Hepatocyte (in vitro differentiated cells): ENCODE data around the gene SATB1. TPM values are rescaled to one million over a fixed set of nuclear protein-coding genes. Genes with fewer than 3 reads are reported as not detected.

Experiments
- DNase-seq: peaks from one replicate; pipeline ENCODE4 v3.0.0-alpha.2; 2016; ENCODE audit warnings: low spot score
- H2AFZ ChIP-seq: fragments of 200-600 bp; sonication (generic); 2 replicates; pipeline ENCODE4 v1.6.0; 2016; ENCODE audit warnings: antibody characterized with exemption, mild to moderate bottlenecking
- H3K27ac ChIP-seq: fragments of 200-600 bp; sonication (generic); 2 replicates; pipeline ENCODE4 v1.5.1; 2016; ENCODE audit warnings: mild to moderate bottlenecking
- H3K27me3 ChIP-seq: fragments of 200-600 bp; sonication (generic); 2 replicates; pipeline ENCODE4 v1.6.1; 2016
- H3K36me3 ChIP-seq: fragments of 200-600 bp; sonication (generic); replicated peaks from 2 replicates; pipeline ENCODE4 v1.5.1; 2016; ENCODE audit warnings: low read depth; ENCODE audit not compliant: insufficient read depth
- H3K4me1 ChIP-seq: fragments of 200-600 bp; sonication (generic); 2 replicates; pipeline ENCODE4 v1.5.1; 2016; ENCODE audit warnings: mild to moderate bottlenecking, moderate library complexity; ENCODE audit not compliant: insufficient read depth
- H3K4me2 ChIP-seq: fragments of 200-600 bp; sonication (generic); 2 replicates; pipeline ENCODE4 v1.6.0; 2016
- H3K4me3 ChIP-seq: fragments of 200-600 bp; sonication (generic); 2 replicates; pipeline ENCODE4 v1.5.1; 2016; ENCODE audit warnings: mild to moderate bottlenecking
- H3K79me2 ChIP-seq: fragments of 200-600 bp; sonication (generic); 2 replicates; pipeline ENCODE4 v1.6.0; 2017; ENCODE audit warnings: mild to moderate bottlenecking
- H3K9me2 ChIP-seq: fragments of 200-600 bp; sonication (generic); replicated peaks from 2 replicates; pipeline ENCODE4 v1.6.0; 2017; ENCODE audit warnings: mild to moderate bottlenecking; ENCODE audit not compliant: insufficient read depth
- H3K9me3 ChIP-seq: fragments of 200-600 bp; sonication (generic); 2 replicates; pipeline ENCODE4 v1.5.1; 2016; ENCODE audit warnings: low read depth, mild to moderate bottlenecking
- H4K20me1 ChIP-seq: fragments of 200-600 bp; sonication (generic); 2 replicates; pipeline ENCODE4 v1.6.0; 2016; ENCODE audit warnings: mild to moderate bottlenecking; ENCODE audit not compliant: insufficient read depth, poor library complexity, severe bottlenecking
- EZH2 ChIP-seq: fragments of 200-600 bp; sonication (generic); IDR thresholded peaks from 2 replicates; pipeline ENCODE4 v1.6.1; 2016; ENCODE audit warnings: antibody characterized with exemption, mild to moderate bottlenecking, borderline replicate concordance
- EZH2phosphoT487 ChIP-seq: fragments of 200-600 bp; sonication (generic); IDR thresholded peaks from one replicate; pipeline ENCODE4 v1.6.1; 2018; ENCODE audit warnings: antibody characterized with exemption, mild to moderate bottlenecking, low read depth, moderate library complexity; ENCODE audit not compliant: unreplicated experiment, severe bottlenecking
- whole genome bisulfite sequencing: methylation state at CpG from one replicate; pipeline ENCODE4 v1.1.6; 2016; ENCODE audit warnings: low lambda C conversion rate; ENCODE audit errors: missing lambda C conversion rate; 5-methylcytosine and 5-hydroxymethylcytosine counted together
- polyA plus RNA-seq: library from polyadenylated mRNA; unstranded; fragments of >200 nt; fragmentation: Nextera tagmentation; extraction: Ambion mirVana; gene quantifications from 2 replicates; pipeline ENCODE4 v1.2.1, GENCODE V29; 2016
- total RNA-seq: library from RNA; depleted of rRNA; stranded (reverse); fragments of >200 nt; gene quantifications from 2 replicates; pipeline ENCODE4 v1.2.3, GENCODE V29; 2014
- TF ChIP-seq, protein P1 (sequence below): fragments of 200-600 bp; sonication (generic); IDR thresholded peaks from 2 replicates; pipeline ENCODE4 v1.5.1; 2016; ENCODE audit warnings: antibody characterized with exemption, mild to moderate bottlenecking; ENCODE audit not compliant: poor library complexity

SATB1 gene
- total and polyA plus RNA-seq, 2 experiments from 2014 or later, result 10.0 to 30.7 TPM

DNA sequence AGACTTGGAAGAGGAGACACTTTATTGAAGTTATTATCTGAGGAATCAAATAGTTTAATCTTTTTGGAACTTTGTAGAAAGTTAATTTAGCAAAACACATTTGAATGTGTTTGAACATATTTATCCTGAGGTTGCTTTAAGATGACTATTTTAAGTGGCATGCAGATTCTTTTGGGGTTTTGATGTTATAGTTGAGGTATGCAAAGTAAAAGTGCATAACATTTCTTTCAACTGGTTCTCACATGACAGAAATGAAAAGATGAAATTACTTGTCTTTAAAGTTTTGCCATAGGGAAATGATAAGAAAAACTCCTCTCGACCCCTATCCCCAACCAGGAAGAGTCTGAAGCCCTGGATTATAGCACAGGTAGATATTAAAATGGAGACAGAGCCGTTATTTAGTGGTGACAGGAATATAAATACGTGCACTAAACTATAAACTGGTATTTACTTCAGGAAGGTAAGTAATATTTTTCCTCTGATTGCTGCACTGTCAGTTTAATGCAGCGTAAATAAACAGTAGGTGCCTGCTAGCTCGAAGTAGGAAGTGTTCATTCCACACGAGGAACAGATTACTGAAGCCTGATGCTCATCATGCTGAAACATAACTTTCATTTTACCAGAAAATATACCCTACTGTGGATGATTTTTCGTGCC, 15.1 kb upstream of the SATB1 start:
- 54% methylated on average over 7 of the region's 7 CpGs for WGBS
- Histone ChIP-seq H3K9me3 (no peaks in the 10 kb centered on the region), H3K79me2 (no peaks in the 10 kb centered on the region), H3K27ac (no peak overlapping the region), H3K4me1 (peaks cover 6% of the 10 kb centered on the region), H4K20me1 (no peaks in the 10 kb centered on the region), H3K4me3 (no peak overlapping the region), H3K4me2 (no peak overlapping the region), H3K36me3 (no peaks in the 10 kb centered on the region), H3K27me3 (peaks cover 40% of the 10 kb centered on the region), H2AFZ (no peak overlapping the region), H3K9me2 (no peaks in the 10 kb centered on the region)
- no peak for DNase-seq
- TF ChIP-seq, protein P1, sequence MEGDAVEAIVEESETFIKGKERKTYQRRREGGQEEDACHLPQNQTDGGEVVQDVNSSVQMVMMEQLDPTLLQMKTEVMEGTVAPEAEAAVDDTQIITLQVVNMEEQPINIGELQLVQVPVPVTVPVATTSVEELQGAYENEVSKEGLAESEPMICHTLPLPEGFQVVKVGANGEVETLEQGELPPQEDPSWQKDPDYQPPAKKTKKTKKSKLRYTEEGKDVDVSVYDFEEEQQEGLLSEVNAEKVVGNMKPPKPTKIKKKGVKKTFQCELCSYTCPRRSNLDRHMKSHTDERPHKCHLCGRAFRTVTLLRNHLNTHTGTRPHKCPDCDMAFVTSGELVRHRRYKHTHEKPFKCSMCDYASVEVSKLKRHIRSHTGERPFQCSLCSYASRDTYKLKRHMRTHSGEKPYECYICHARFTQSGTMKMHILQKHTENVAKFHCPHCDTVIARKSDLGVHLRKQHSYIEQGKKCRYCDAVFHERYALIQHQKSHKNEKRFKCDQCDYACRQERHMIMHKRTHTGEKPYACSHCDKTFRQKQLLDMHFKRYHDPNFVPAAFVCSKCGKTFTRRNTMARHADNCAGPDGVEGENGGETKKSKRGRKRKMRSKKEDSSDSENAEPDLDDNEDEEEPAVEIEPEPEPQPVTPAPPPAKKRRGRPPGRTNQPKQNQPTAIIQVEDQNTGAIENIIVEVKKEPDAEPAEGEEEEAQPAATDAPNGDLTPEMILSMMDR, result no peak
- TF ChIP-seq EZH2, result no peak

DNA sequence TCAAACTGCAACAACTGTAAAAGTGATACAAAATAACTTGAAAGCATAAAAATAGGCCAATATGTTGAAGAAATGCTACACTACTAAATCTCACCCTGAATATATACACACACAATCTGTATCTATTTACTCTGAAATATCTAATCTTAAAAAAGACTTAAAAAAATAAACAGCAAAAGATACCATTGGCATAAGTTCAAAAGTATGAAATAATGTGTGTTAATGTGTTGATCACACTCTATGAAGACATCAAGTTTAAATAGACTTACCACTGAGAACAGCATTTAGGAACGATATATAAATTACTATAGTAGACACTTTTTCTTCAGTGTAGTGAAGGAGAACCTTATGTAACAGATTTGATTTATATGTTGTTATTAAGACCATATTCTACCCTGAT, 14.1 kb upstream of the SATB1 start:
- Histone ChIP-seq H3K36me3 (no peaks in the 10 kb centered on the region), H3K9me2 (no peaks in the 10 kb centered on the region), H2AFZ (no peak overlapping the region), H3K9me3 (no peaks in the 10 kb centered on the region), H3K27me3 (peaks cover 39% of the 10 kb centered on the region), H3K4me3 (no peak overlapping the region), H4K20me1 (no peaks in the 10 kb centered on the region), H3K4me1 (peaks cover 6% of the 10 kb centered on the region), H3K27ac (no peak overlapping the region), H3K79me2 (no peaks in the 10 kb centered on the region), H3K4me2 (no peak overlapping the region)
- no peak for DNase-seq
- no peak for TF ChIP-seq EZH2
- no peak for TF ChIP-seq EZH2phosphoT487
- TF ChIP-seq, protein P1, result no peak
- WGBS, result 78% methylated on average over 1 of the region's 1 CpG

DNA sequence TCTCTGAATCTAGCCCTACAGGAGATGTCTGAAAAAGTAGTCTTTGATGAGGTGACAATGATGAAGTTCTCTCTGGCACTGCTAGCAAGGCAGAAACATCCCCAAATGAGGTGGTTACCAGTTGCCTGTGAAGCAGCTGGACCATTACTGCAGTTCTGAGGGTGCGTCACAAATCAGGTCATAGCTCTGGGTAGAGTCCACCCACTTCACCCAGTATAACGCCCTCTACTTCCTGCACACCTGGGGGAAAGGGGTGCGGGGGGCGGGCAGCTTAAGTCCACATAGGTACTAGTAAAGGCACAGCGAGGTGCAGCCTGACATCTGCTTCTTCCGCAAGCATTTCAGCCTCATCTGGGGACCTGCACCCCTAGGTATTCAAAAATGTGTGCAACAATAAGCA, 13.4 kb upstream of the SATB1 start:
- Histone ChIP-seq H3K9me3 (no peaks in the 10 kb centered on the region), H2AFZ (no peak overlapping the region), H3K36me3 (no peaks in the 10 kb centered on the region), H4K20me1 (no peaks in the 10 kb centered on the region), H3K4me2 (no peak overlapping the region), H3K4me1 (peaks cover 6% of the 10 kb centered on the region), H3K27ac (no peak overlapping the region), H3K27me3 (peaks cover 34% of the 10 kb centered on the region), H3K9me2 (no peaks in the 10 kb centered on the region), H3K4me3 (no peak overlapping the region), H3K79me2 (no peaks in the 10 kb centered on the region)
- TF ChIP-seq, protein P1, result no peak
- TF ChIP-seq EZH2 (no peak), EZH2phosphoT487 (no peak)
- DNase-seq, result no peak
- WGBS, result 90% methylated on average over 6 of the region's 6 CpGs

DNA sequence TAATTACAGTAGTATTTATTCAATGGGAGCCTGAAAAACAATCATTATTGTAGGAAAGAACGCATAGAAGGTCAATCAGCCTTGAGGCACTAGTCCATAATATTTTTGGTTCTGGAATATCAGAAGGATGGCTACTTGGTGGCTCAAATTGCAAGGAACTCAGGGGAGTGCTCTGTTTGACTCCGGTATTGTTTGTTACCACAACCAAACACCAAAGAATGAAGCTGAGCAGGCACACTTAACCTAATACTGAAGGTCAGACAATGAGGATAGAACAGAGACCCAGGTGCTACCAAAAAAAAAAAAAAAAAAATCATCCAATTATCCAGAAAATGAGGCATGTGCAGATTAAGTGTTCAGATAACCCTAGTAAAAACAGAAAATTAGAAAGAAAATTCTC, 11.1 kb upstream of the SATB1 start:
- Histone ChIP-seq H3K9me3 (no peaks in the 10 kb centered on the region), H3K4me3 (no peak overlapping the region), H3K9me2 (no peaks in the 10 kb centered on the region), H3K4me1 (no peaks in the 10 kb centered on the region), H2AFZ (no peak overlapping the region), H4K20me1 (no peaks in the 10 kb centered on the region), H3K27me3 (peaks cover 12% of the 10 kb centered on the region), H3K36me3 (no peaks in the 10 kb centered on the region), H3K27ac (no peak overlapping the region), H3K79me2 (no peaks in the 10 kb centered on the region), H3K4me2 (no peak overlapping the region)
- WGBS, result 81% methylated on average over 2 of the region's 2 CpGs
- TF ChIP-seq EZH2, result no peak
- no peak for TF ChIP-seq EZH2phosphoT487
- TF ChIP-seq, protein P1, result no peak
- DNase-seq, result no peak
